Hematopoietic multipotent progenitor cell treated with erythropoietin and hydrocortisone succinate and interleukin-3 and kit ligand, for 4 days (in vitro differentiated cells): Measurements from ENCODE around the gene PLXNB1.
"Not testable (repeated sequence)": the region's sequence is repeated elsewhere in the genome, so short reads cannot be mapped to it uniquely, and the experiment has no call there.

Experiments
- DNase-seq: peaks from one replicate; pipeline ENCODE4 v3.0.0-alpha.2; 2015

Gene PLXNB1

GRCh38 chr3:48429960-48430707, at the start of gene PLXNB1:
Gene PLXNB1, minus strand, starts transcription at chr3:48430086. Its CDS starts 5,475 bp downstream, at chr3:48424611.
- DNase-seq = peak; percentile 58

GRCh38 chr3:48478626-48479555, 49.0 kb upstream of the PLXNB1 start:
- DNase-seq = peak; percentile 69

- no peak for DNase-seq
Measured at GRCh38 chr3:48477959-48478520, 48.2 kb upstream of the PLXNB1 start.

- DNase-seq = no peak
Measured at GRCh38 chr3:48476426-48477053, 46.7 kb upstream of the PLXNB1 start.

- DNase-seq = no peak
Measured at GRCh38 chr3:48475188-48475587, 45.3 kb upstream of the PLXNB1 start.

- DNase-seq = no peak
Measured at GRCh38 chr3:48474619-48475018, 44.7 kb upstream of the PLXNB1 start.

- not testable (repeated sequence) for DNase-seq
Measured at GRCh38 chr3:48474031-48474430, 44.1 kb upstream of the PLXNB1 start.

GRCh38 chr3:48473617-48473952, 43.7 kb upstream of the PLXNB1 start:
- DNase-seq = no peak

- peak; percentile 99 for DNase-seq
Measured at GRCh38 chr3:48472923-48473616, 43.2 kb upstream of the PLXNB1 start.

GRCh38 chr3:48472673-48472922, 42.7 kb upstream of the PLXNB1 start:
- no peak for DNase-seq

GRCh38 chr3:48470286-48470685, 40.4 kb upstream of the PLXNB1 start:
- peak; percentile 35 for DNase-seq

GRCh38 chr3:48469046-48469915, 39.4 kb upstream of the PLXNB1 start:
- peak; percentile 25 for DNase-seq

- DNase-seq = no peak
Measured at GRCh38 chr3:48468329-48468731, 38.4 kb upstream of the PLXNB1 start.

- DNase-seq = no peak
Measured at GRCh38 chr3:48467473-48468267, 37.8 kb upstream of the PLXNB1 start.

- DNase-seq = no peak
Measured at GRCh38 chr3:48467110-48467454, 37.2 kb upstream of the PLXNB1 start.

- peak; percentile 52 for DNase-seq
Measured at GRCh38 chr3:48466386-48467109, 36.7 kb upstream of the PLXNB1 start.

- peak; percentile 96 for DNase-seq
Measured at GRCh38 chr3:48465531-48466378, 35.9 kb upstream of the PLXNB1 start.

GRCh38 chr3:48465237-48465530, 35.3 kb upstream of the PLXNB1 start:
- no peak for DNase-seq

- DNase-seq = no peak
Measured at GRCh38 chr3:48464713-48465221, 34.9 kb upstream of the PLXNB1 start.
